Hematopoietic multipotent progenitor cell (in vitro differentiated cells): ENCODE measurements around the gene AAK1. TPM values are rescaled to one million over a fixed set of nuclear protein-coding genes. Genes with fewer than 3 reads are reported as not detected.

Experiments
- DNase-seq, 3 donors: peaks; one replicate each; pipeline ENCODE4 v3.0.0-alpha.2; 2011 to 2015; ENCODE audit warnings: low read depth in 2 of 3, low spot score in 2 of 3
- total RNA-seq: library from RNA; depleted of rRNA; stranded (reverse); fragments of >200 nt; gene quantifications from one replicate; pipeline ENCODE4 v1.2.3, GENCODE V29; 2012

Gene AAK1
- total RNA-seq, 1 donor, result 17.2 TPM

- DNase-seq, result no peak
Measured at GRCh38 chr2:69604026-69604678, 39.4 kb downstream of the AAK1 start.

DNA sequence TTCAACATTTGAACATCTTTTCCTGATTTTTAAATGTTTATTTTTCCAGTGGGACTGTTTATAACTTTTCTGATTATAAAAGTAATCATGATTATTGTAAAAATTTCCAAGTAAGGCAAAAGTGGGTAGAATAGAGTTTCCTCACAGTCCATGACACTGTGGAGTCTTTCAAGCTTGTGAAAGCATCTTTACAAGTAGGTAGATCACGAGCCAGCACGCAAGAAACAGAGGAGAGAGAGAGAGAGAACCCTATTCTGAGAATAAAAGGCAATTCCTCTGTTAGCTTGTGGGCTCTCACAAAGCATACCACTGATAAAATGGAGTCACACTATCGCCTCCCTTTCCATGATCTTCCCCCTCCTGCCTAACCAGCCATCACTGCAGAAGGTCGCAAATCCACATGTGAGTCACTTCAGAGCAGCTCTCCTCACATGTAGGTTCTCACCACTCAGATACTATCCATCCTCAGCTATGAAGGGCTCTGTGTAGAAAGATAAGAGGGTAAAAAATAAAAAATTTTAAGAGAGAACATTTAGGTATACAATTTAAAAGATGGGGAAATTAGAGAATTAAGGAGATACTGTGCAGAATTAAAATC, 40.3 kb downstream of the AAK1 start:
- no peak for DNase-seq

GRCh38 chr2:69601179-69601612, 42.3 kb downstream of the AAK1 start:
- DNase-seq, result no peak

GRCh38 chr2:69600425-69600824, 43.1 kb downstream of the AAK1 start:
- no peak for DNase-seq

DNA sequence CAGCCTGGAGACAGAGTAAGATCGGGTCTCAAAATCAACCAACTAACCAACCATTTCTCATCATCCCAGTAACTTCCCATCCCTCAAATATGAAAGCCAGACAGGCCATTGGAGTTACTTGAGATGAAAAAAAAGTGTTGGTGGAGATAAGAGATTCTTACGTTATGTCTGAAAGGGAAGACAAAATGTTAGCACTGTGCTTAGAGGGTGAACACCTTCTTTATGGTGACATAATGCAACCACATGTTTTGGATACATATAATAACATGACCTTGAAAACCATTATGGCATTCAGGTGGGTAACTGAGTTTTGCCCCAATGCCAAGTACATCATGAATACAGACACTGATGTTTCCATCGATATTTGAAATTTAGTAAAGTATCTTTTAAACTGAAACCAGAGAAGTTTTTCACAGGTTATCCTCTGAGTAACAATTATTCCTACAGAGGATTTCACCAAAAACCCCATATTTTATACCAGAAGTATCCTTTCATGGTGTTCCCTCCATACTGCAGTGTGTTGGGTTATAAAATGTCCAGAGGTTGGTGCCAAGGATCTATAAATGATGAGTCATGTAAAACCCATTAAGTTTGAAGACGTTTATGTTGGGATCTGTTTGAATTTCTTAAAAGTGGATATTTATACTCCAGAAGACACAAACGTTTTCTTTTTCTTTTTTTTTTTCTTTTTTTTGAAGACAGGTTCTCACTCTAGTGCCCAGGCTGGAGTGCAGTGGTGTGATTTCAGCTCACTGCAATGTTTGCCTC, 45.5 kb downstream of the AAK1 start:
- no peak for DNase-seq

- DNase-seq, result peak in 1 of 3 donors; percentile 20
Measured at GRCh38 chr2:69597105-69597504, 46.4 kb downstream of the AAK1 start.

- DNase-seq, result no peak
Measured at GRCh38 chr2:69594341-69594740, 49.2 kb downstream of the AAK1 start.

GRCh38 chr2:69592511-69592910, 51.0 kb downstream of the AAK1 start:
- DNase-seq, result no peak

GRCh38 chr2:69589973-69590652, 53.4 kb downstream of the AAK1 start:
- DNase-seq, result peak in 1 of 3 donors; percentile 35

GRCh38 chr2:69588945-69589344, 54.6 kb downstream of the AAK1 start:
- DNase-seq, result no peak

- DNase-seq, result no peak
Measured at GRCh38 chr2:69588403-69588802, 55.1 kb downstream of the AAK1 start.

GRCh38 chr2:69585855-69586555, 57.5 kb downstream of the AAK1 start:
- DNase-seq, result no peak

DNA sequence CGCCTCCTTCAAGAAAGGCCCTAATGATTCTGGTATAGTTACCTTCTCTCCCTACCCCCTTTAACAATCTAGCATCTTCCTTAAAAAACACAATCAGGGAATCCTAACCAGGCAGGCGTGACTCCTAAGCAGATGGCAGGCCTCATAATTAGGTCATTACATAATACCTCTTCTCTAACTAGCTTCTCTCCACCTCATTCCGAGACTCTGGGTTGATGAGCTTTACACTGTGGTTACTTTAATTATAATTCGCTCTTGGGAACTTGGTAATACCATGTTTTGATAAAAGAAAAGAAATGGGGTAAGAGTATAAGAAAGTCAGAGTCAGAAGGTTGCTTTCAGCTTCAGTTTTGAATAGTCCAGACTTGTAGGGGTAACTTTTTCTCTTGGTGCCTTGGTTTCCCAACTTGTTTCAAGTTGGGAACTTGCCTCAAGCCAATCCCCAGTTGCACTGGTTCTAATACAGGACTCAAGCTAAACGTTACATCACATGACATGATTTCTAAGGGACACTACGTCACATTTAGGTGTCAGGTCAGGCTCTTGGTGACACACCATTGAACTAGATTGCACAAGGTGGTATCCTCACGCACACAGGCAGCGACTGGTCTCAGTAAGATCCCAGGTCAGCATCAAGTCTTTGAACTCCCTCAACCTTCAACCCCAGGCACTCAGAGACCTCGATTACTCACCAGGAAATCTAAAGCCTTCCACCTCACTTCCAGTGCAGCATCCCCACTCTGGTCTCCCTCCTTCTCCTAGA, 59.2 kb downstream of the AAK1 start:
- no peak for DNase-seq

GRCh38 chr2:69583321-69583833, 60.2 kb downstream of the AAK1 start:
- DNase-seq, result no peak

DNA sequence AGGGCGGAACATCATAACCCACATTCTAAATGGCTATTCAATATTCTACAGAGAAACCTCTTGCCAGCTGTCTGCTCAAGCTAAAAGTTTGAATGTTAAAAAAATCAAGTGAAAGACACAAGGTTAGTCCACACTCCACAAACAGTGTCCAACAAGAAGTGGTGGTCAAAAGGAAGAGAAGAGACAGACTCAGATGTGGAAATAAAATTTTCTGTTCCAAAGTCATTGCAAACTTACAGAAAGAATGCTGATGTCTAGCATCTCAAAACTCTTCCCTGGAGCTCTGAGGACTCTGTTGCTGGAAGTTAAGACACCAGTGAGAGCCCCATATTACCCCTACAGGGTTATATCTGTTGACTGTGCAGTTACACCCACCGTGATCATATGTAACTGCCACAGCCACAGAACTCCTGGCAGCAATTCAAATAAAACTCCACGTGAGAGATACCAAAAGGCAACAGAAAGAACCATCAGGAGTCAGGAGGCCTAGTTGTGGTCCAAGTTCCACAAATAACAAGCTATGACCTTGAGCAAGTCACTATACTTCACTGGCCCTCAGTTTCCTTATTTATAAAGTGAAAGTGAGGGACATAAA, 60.9 kb downstream of the AAK1 start:
- DNase-seq, result peak in 2 of 3 donors; percentile 51 to 72

- peak in 2 of 3 donors; percentile 75 to 82 for DNase-seq
Measured at GRCh38 chr2:69581774-69582581, 61.6 kb downstream of the AAK1 start.

GRCh38 chr2:69580486-69580885, 63.1 kb downstream of the AAK1 start:
- no peak for DNase-seq

DNA sequence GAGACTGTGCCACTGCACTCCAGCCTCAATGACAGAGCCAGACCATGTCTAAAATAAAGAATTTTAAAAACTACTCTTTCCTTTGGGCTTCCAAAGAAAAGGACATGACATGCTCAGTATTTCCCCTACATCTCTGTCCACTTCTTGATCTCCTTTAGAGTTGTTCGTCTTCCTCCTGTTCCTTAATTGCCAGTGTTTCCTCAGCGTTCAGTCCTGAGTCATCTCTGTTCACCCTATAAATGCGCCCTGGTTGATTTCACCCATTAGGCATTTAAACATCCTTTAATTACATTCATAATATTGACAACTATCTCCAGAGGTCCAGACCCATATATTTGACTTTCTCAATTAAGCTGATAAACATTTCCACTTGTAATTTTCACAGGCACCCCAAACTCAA, 64.0 kb downstream of the AAK1 start:
- DNase-seq, result no peak

- DNase-seq, result no peak
Measured at GRCh38 chr2:69578198-69578540, 65.4 kb downstream of the AAK1 start.
